Stimulated activated CD4-positive, alpha-beta T cell treated with anti-CD3 and anti-CD28 coated beads, Interleukin-4, amount 100 ng/mL, for 24 hours (primary cell): ENCODE results near the gene CETN2.
"Not testable (repeated sequence)": the region's sequence is repeated elsewhere in the genome, so short reads cannot be mapped to it uniquely, and the experiment has no call there.

Experiments used
- DNase-seq: peaks from one replicate; pipeline ENCODE4 v3.0.0-alpha.2; 2020

CETN2 gene

GRCh38 chrX:152831391-152831790 lies 834 bp upstream of the CETN2 start:
- DNase-seq = no peak

GRCh38 chrX:152824841-152825374 lies 5.6 kb downstream of the CETN2 start:
- no peak for DNase-seq

- DNase-seq = no peak
These were observed 6.9 kb downstream of the CETN2 start for GRCh38 chrX:152823657-152824056.

- DNase-seq = no peak
These were observed 8.0 kb downstream of the CETN2 start for GRCh38 chrX:152822383-152823086.

- peak; percentile 4 for DNase-seq
These were observed 9.3 kb downstream of the CETN2 start for GRCh38 chrX:152821145-152821765.

- DNase-seq = no peak
These were observed 10.8 kb downstream of the CETN2 start for GRCh38 chrX:152819732-152820131.

GRCh38 chrX:152819266-152819665 lies 11.3 kb downstream of the CETN2 start:
- no peak for DNase-seq

GRCh38 chrX:152818356-152818755 lies 12.2 kb downstream of the CETN2 start:
- DNase-seq = no peak

GRCh38 chrX:152817078-152817764 lies 13.3 kb downstream of the CETN2 start:
- DNase-seq = no peak

GRCh38 chrX:152814048-152814447 lies 16.5 kb downstream of the CETN2 start:
- DNase-seq = no peak

- DNase-seq = no peak
These were observed 17.4 kb downstream of the CETN2 start for GRCh38 chrX:152813206-152813605.

- DNase-seq = no peak
These were observed 20.2 kb downstream of the CETN2 start for GRCh38 chrX:152810403-152810802.

GRCh38 chrX:152806035-152806434 lies 24.5 kb downstream of the CETN2 start:
- no peak for DNase-seq

- DNase-seq = no peak
These were observed 31.6 kb downstream of the CETN2 start for GRCh38 chrX:152798945-152799344.

- DNase-seq = not testable (repeated sequence)
These were observed 43.5 kb downstream of the CETN2 start for GRCh38 chrX:152787062-152787461.
